ENCODE data around the gene TOR2A. TPM values are rescaled to one million over a fixed set of nuclear protein-coding genes. Genes with fewer than 3 reads are reported as not detected.
"Not testable (repeated sequence)": the region's sequence is repeated elsewhere in the genome, so short reads cannot be mapped to it uniquely, and the experiment has no call there.

TOR2A gene
- total and polyA plus RNA-seq, 2 donors (not counting 3 experiments of a cell fraction or from before 2014, with no cell fraction given): 19.3 to 23.9 TPM

- H3K4me1 ChIP-seq (ENCODE audit: control insufficient read depth, extremely low read depth, insufficient read depth, low read length): peaks cover 34% of the 10 kb centered on the region
- H3K27me3 ChIP-seq (ENCODE audit: control insufficient read depth in 2 of 2, insufficient read depth in 2 of 2, low read length in 2 of 2): no peaks in the 10 kb centered on the region
- peak overlapping the region; percentile 2 for H3K4me2 ChIP-seq (ENCODE audit: insufficient read depth, low read length)
- peaks cover 9% of the 10 kb centered on the region for H3K79me2 ChIP-seq (ENCODE audit: control insufficient read depth, insufficient read depth, low read length)
- POLR2A ChIA-PET: interaction anchor here (2.7 kb wide), 1 partner anchor 11 kb away, joined by 24 read pairs; no protein-coding TSS in a partner anchor
- no peak overlapping the region for H3K4me3 ChIP-seq (replicated peaks in 1 of 3; ENCODE audit: insufficient read depth in 1 of 3, low read depth in 1 of 3, low read length in 3 of 3)
- intact Hi-C loops (cut with micrococcal nuclease): no loop called here
- peak overlapping the region; percentile 30 for H2AFZ ChIP-seq (ENCODE audit: low read depth, low read length)
- no TSS peak for BruUV-seq (replicated peaks)
- no peaks in the 10 kb centered on the region for H3K36me3 ChIP-seq (ENCODE audit: control insufficient read depth in 2 of 2, extremely low read depth in 1 of 2, insufficient read depth in 2 of 2, low read length in 2 of 2)
- peak overlapping the region; percentile 46 for H3K27ac ChIP-seq (ENCODE audit: insufficient read depth, low read depth, low read length)
- H3K9ac ChIP-seq (replicated peaks; ENCODE audit: extremely low read depth, insufficient read depth, low read length): no peak overlapping the region
- H3K9me1 ChIP-seq (replicated peaks; ENCODE audit: control insufficient read depth, extremely low read depth, insufficient read depth, low read length): no peaks in the 10 kb centered on the region
- H4K20me1 ChIP-seq (replicated peaks; ENCODE audit: control insufficient read depth, extremely low read depth, insufficient read depth, low read length): no peaks in the 10 kb centered on the region
- FAIRE-seq: peak; percentile 88
- DNase-seq (ENCODE audit: low read depth, low spot score): peak; percentile 46
- CTCF ChIA-PET: interaction anchor here (4.8 to 8.8 kb wide), 2 partner anchors 15 to 47 kb away, joined by 46 to 167 read pairs; partner anchors contain the start of gene TOR2A
- H3K9me3 ChIP-seq (replicated peaks; ENCODE audit: control insufficient read depth, insufficient read depth, low read length): no peaks in the 10 kb centered on the region
- dilution Hi-C loops (cut with MboI; ENCODE audit: extremely low pct_ligation_motif_present, low sequenced_read_pairs): no loop called here
- TF ChIP-seq CTCF (IDR thresholded peaks at IDR 0.05; ENCODE audit: extremely low read depth in 1 of 2, insufficient read depth in 1 of 2, low read depth in 1 of 2, low read length in 2 of 2): no peak
- peak; percentile 25 for TF ChIP-seq POLR2AphosphoS5 (IDR thresholded peaks at IDR 0.05; ENCODE audit: insufficient read depth, low read depth, low read length)
These were observed 46.7 kb upstream of the TOR2A start for GRCh38 chr9:127781806-127782205.

- intact Hi-C loops (cut with micrococcal nuclease); BruUV-seq (replicated peaks); dilution Hi-C loops (cut with MboI; ENCODE audit: extremely low pct_ligation_motif_present, low sequenced_read_pairs); H3K79me2 ChIP-seq (ENCODE audit: control insufficient read depth, insufficient read depth, low read length); H3K4me2 ChIP-seq (ENCODE audit: insufficient read depth, low read length); DNase-seq (ENCODE audit: low read depth, low spot score); H3K27me3 ChIP-seq (ENCODE audit: control insufficient read depth in 2 of 2, insufficient read depth in 2 of 2, low read length in 2 of 2); H3K9ac ChIP-seq (replicated peaks; ENCODE audit: extremely low read depth, insufficient read depth, low read length); H3K9me3 ChIP-seq (replicated peaks; ENCODE audit: control insufficient read depth, insufficient read depth, low read length); H3K9me1 ChIP-seq (replicated peaks; ENCODE audit: control insufficient read depth, extremely low read depth, insufficient read depth, low read length); H3K4me3 ChIP-seq (replicated peaks in 1 of 3; ENCODE audit: insufficient read depth in 1 of 3, low read depth in 1 of 3, low read length in 3 of 3); H3K36me3 ChIP-seq (ENCODE audit: control insufficient read depth in 2 of 2, extremely low read depth in 1 of 2, insufficient read depth in 2 of 2, low read length in 2 of 2); FAIRE-seq; H3K27ac ChIP-seq (ENCODE audit: insufficient read depth, low read depth, low read length); POLR2A ChIA-PET; H4K20me1 ChIP-seq (replicated peaks; ENCODE audit: control insufficient read depth, extremely low read depth, insufficient read depth, low read length); H2AFZ ChIP-seq (ENCODE audit: low read depth, low read length): not testable (repeated sequence)
- peaks cover 34% of the 10 kb centered on the region for H3K4me1 ChIP-seq (ENCODE audit: control insufficient read depth, extremely low read depth, insufficient read depth, low read length)
- CTCF ChIA-PET: interaction anchor here (1.5 to 8.8 kb wide), 2 partner anchors 15 to 46 kb away, joined by 6 to 167 read pairs; partner anchors contain the start of gene TOR2A
These were observed 45.8 kb upstream of the TOR2A start for GRCh38 chr9:127780909-127781308.

Measured in endothelial cell of umbilical vein (primary cell).